CD4-positive, alpha-beta T cell treated with Interleukin-2 at 100 ng/mL for 4 hours (primary cell): ENCODE results near the gene TMEM259.
"Not testable (repeated sequence)": the region's sequence is repeated elsewhere in the genome, so short reads cannot be mapped to it uniquely, and the experiment has no call there.

Experiments used
- DNase-seq: peaks from one replicate; pipeline ENCODE4 v3.0.0-alpha.2; 2020; ENCODE audit warnings: low spot score

The TMEM259 gene

GRCh38 chr19:1039646-1040475, 18.9 kb upstream of the TMEM259 start, which contains the start of gene ABCA7:
Gene ABCA7 (plus strand): TSS chr19:1040107. CDS start chr19:1041362, 1,255 bp downstream.
- DNase-seq = peak; percentile 100

GRCh38 chr19:1038978-1039645, 18.2 kb upstream of the TMEM259 start:
- no peak for DNase-seq

GRCh38 chr19:1037621-1038064, 16.7 kb upstream of the TMEM259 start:
- no peak for DNase-seq

GRCh38 chr19:1035998-1036621, 15.2 kb upstream of the TMEM259 start:
- no peak for DNase-seq

- DNase-seq = no peak
Observed at GRCh38 chr19:1032264-1032867, 11.4 kb upstream of the TMEM259 start.

- peak; percentile 60 for DNase-seq
Observed at GRCh38 chr19:1028062-1028926, 7.4 kb upstream of the TMEM259 start.

- DNase-seq = no peak
Observed at GRCh38 chr19:1027650-1028061, 6.7 kb upstream of the TMEM259 start.

- peak; percentile 29 for DNase-seq
Observed at GRCh38 chr19:1026783-1027649, 6.1 kb upstream of the TMEM259 start.

GRCh38 chr19:1025960-1026782, 5.2 kb upstream of the TMEM259 start, which contains the start of gene CNN2:
Gene CNN2 (plus strand): TSS chr19:1026608. CDS start chr19:1026662, 54 bp downstream.
- peak; percentile 58 for DNase-seq

- DNase-seq = not testable (repeated sequence)
Observed at GRCh38 chr19:1025080-1025479, 4.2 kb upstream of the TMEM259 start.

GRCh38 chr19:1023883-1024188, 2.9 kb upstream of the TMEM259 start:
- not testable (repeated sequence) for DNase-seq

- no peak for DNase-seq
Observed at GRCh38 chr19:1019980-1020867, 699 bp downstream of the TMEM259 start.

GRCh38 chr19:1019616-1019961, 1.3 kb downstream of the TMEM259 start:
- no peak for DNase-seq

GRCh38 chr19:1018932-1019615, 1.8 kb downstream of the TMEM259 start:
- no peak for DNase-seq

- DNase-seq = no peak
Observed at GRCh38 chr19:1018393-1018792, 2.5 kb downstream of the TMEM259 start.

- no peak for DNase-seq
Observed at GRCh38 chr19:1017906-1018305, 3.0 kb downstream of the TMEM259 start.

- DNase-seq = no peak
Observed at GRCh38 chr19:1017115-1017905, 3.6 kb downstream of the TMEM259 start.
